Keratinocyte (primary cell): ENCODE measurements around the gene HS6ST3.

Experiments used
- EZH2 ChIP-seq: IDR thresholded peaks from one replicate; pipeline ENCODE4 v1.6.1; 2012; ENCODE audit warnings: inconsistent platforms, mild to moderate bottlenecking, low read length, moderate library complexity
- TF ChIP-seq, protein P1 (sequence below), 3 experiments: IDR thresholded peaks in 1 of 3; conservative IDR thresholded peaks in 1 of 3; optimal IDR thresholded peaks in 1 of 3; 2 replicates in 2 of 3; 3 replicates in 1 of 3; pipeline versions ENCODE3 to v1.5.1; 2011; ENCODE audit warnings: low read length in 3 of 3, mild to moderate bottlenecking in 3 of 3, moderate library complexity in 2 of 3, control low read depth in 1 of 3, inconsistent platforms in 1 of 3; ENCODE audit not compliant: insufficient read depth in 2 of 3; ENCODE audit errors: extremely low read depth in 1 of 3

DNA sequence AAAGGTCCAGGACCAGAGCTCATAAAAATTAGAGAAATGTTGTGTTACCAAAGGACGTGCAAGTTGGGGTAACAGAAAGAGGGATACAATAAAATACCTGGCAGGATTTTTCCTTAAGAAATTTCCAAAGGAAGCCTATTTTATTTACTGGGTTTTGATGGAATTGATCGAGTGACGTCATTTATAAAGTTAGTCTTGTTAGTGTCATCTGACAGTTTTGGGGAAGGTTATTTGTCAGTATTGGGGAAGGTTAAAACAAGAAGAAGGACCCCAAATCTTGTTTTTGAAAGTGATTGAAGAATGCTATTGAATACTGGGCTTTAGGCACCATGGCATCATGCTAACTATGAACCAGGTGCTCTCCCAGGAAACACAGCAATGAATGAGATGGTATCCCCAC, 287.9 kb downstream of the HS6ST3 start:
- no peak for TF ChIP-seq EZH2
- TF ChIP-seq, protein P1, sequence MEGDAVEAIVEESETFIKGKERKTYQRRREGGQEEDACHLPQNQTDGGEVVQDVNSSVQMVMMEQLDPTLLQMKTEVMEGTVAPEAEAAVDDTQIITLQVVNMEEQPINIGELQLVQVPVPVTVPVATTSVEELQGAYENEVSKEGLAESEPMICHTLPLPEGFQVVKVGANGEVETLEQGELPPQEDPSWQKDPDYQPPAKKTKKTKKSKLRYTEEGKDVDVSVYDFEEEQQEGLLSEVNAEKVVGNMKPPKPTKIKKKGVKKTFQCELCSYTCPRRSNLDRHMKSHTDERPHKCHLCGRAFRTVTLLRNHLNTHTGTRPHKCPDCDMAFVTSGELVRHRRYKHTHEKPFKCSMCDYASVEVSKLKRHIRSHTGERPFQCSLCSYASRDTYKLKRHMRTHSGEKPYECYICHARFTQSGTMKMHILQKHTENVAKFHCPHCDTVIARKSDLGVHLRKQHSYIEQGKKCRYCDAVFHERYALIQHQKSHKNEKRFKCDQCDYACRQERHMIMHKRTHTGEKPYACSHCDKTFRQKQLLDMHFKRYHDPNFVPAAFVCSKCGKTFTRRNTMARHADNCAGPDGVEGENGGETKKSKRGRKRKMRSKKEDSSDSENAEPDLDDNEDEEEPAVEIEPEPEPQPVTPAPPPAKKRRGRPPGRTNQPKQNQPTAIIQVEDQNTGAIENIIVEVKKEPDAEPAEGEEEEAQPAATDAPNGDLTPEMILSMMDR (optimal IDR thresholded peaks at IDR 0.05 in 1 of 3, IDR thresholded peaks at IDR 0.05 in 1 of 3, conservative IDR thresholded peaks at IDR 0.05 in 1 of 3; ENCODE audit: extremely low read depth in 1 of 3, insufficient read depth in 2 of 3, low read length in 3 of 3), result no peak
